ENCODE results near the gene SHROOM3.

GRCh38 chr4:76756416-76756815 is 321.4 kb downstream of the SHROOM3 start:
- no peak for TF ChIP-seq CTCF (IDR thresholded peaks at IDR 0.05; ENCODE audit: insufficient read depth, low read length, poor library complexity, severe bottlenecking)
- TF ChIP-seq EZH2phosphoT487 (conservative IDR thresholded peaks at IDR 0.05; ENCODE audit: low read length): no peak
